H9 (cell line): ENCODE measurements around the gene LRRC42. TPM values are rescaled to one million over a fixed set of nuclear protein-coding genes. Genes with fewer than 3 reads are reported as not detected.
A peak's percentile ranks its signal among the peaks of the same experiment; 100 is the strongest.

ENCODE experiments used
- DNase-seq: peaks from one replicate; pipeline ENCODE4 v3.0.0-alpha.2; 2017
- H2AFZ ChIP-seq: one replicate; pipeline ENCODE4 v1.6.1; 2013; ENCODE audit warnings: mild to moderate bottlenecking, low read length, control low read depth, moderate library complexity
- H2AK5ac ChIP-seq: 2 replicates; pipeline ENCODE4 v1.6.1; 2013; ENCODE audit warnings: low read length, control low read depth, mixed read lengths; ENCODE audit not compliant: insufficient read length
- H2BK120ac ChIP-seq: one replicate; pipeline ENCODE4 v1.6.1; 2013; ENCODE audit warnings: low read depth, mild to moderate bottlenecking, low read length, control low read depth, inconsistent platforms; ENCODE audit not compliant: poor library complexity, severe bottlenecking
- H2BK12ac ChIP-seq: 2 replicates; pipeline ENCODE4 v1.6.1; 2013; ENCODE audit warnings: low read length, control low read depth, mixed read lengths, low read depth; ENCODE audit not compliant: insufficient read length
- H2BK15ac ChIP-seq: 2 replicates; pipeline ENCODE4 v1.6.1; 2013; ENCODE audit warnings: low read depth, low read length, control low read depth
- H2BK20ac ChIP-seq: one replicate; pipeline ENCODE4 v1.6.1; 2013; ENCODE audit warnings: low read depth, mild to moderate bottlenecking, low read length, control low read depth, inconsistent platforms; ENCODE audit not compliant: poor library complexity, severe bottlenecking
- H2BK5ac ChIP-seq: 2 replicates; pipeline ENCODE4 v1.6.1; 2013; ENCODE audit warnings: low read length, control low read depth, mixed read lengths; ENCODE audit not compliant: insufficient read length
- H3K14ac ChIP-seq: 2 replicates; pipeline ENCODE4 v1.6.1; 2013; ENCODE audit warnings: low read length, control low read depth; ENCODE audit not compliant: insufficient read depth
- H3K18ac ChIP-seq: 2 replicates; pipeline ENCODE4 v1.6.1; 2013; ENCODE audit warnings: low read depth, mild to moderate bottlenecking, mixed read lengths, low read length, control low read depth; ENCODE audit not compliant: insufficient read length
- H3K23ac ChIP-seq: 2 replicates; pipeline ENCODE4 v1.6.1; 2013; ENCODE audit warnings: low read length, control low read depth, mixed read lengths, low read depth; ENCODE audit not compliant: insufficient read length
- H3K23me2 ChIP-seq: 2 replicates; pipeline ENCODE4 v1.6.1; 2013; ENCODE audit warnings: low read depth, mild to moderate bottlenecking, mixed read lengths, low read length, control low read depth; ENCODE audit not compliant: insufficient read length, poor library complexity, severe bottlenecking
- H3K27ac ChIP-seq: 2 replicates; pipeline ENCODE4 v1.5.1; 2013; ENCODE audit warnings: low read length, control low read depth, mixed read lengths, low read depth; ENCODE audit not compliant: insufficient read length
- H3K27me3 ChIP-seq: 2 replicates; pipeline ENCODE4 v1.6.1; 2013; ENCODE audit warnings: low read length, control low read depth, inconsistent platforms; ENCODE audit not compliant: insufficient read depth
- H3K4ac ChIP-seq: 2 replicates; pipeline ENCODE4 v1.6.1; 2013; ENCODE audit warnings: low read depth, mild to moderate bottlenecking, control low read depth, inconsistent platforms, low read length, moderate library complexity
- H3K4me1 ChIP-seq: 2 replicates; pipeline ENCODE4 v1.6.1; 2013; ENCODE audit warnings: low read length, control low read depth, inconsistent platforms; ENCODE audit not compliant: insufficient read depth
- H3K4me2 ChIP-seq: 2 replicates; pipeline ENCODE4 v1.6.1; 2013; ENCODE audit warnings: low read length, control low read depth, mixed read lengths; ENCODE audit not compliant: insufficient read length, insufficient read depth
- H3K56ac ChIP-seq: 2 replicates; pipeline ENCODE4 v1.6.1; 2013; ENCODE audit warnings: low read depth, mild to moderate bottlenecking, mixed read lengths, low read length, control low read depth; ENCODE audit not compliant: insufficient read length
- H3K79me1 ChIP-seq: 2 replicates; pipeline ENCODE4 v1.6.1; 2013; ENCODE audit warnings: low read depth, mild to moderate bottlenecking, moderate library complexity, low read length, control low read depth, inconsistent platforms; ENCODE audit not compliant: insufficient read depth, poor library complexity, severe bottlenecking
- H3K79me2 ChIP-seq: 2 replicates; pipeline ENCODE4 v1.6.1; 2013; ENCODE audit warnings: low read length, control low read depth, inconsistent platforms; ENCODE audit not compliant: insufficient read depth
- H3K9ac ChIP-seq: 2 replicates; pipeline ENCODE4 v1.6.1; 2013; ENCODE audit warnings: low read length, control low read depth, mixed read lengths; ENCODE audit not compliant: insufficient read length; ENCODE audit errors: extremely low read depth
- H3K9me3 ChIP-seq: one replicate; pipeline ENCODE4 v1.6.1; 2013; ENCODE audit warnings: low read depth, low read length, inconsistent platforms; ENCODE audit not compliant: control insufficient read depth
- H3T11ph ChIP-seq: one replicate; pipeline ENCODE4 v1.6.1; 2013; ENCODE audit warnings: mild to moderate bottlenecking, low read length, control low read depth, inconsistent platforms
- H4K20me1 ChIP-seq: one replicate; pipeline ENCODE4 v1.6.1; 2013; ENCODE audit not compliant: control insufficient read depth, insufficient read length, insufficient read depth
- H4K5ac ChIP-seq: 2 replicates; pipeline ENCODE4 v1.6.1; 2013; ENCODE audit warnings: low read depth, mild to moderate bottlenecking, mixed read lengths, low read length, control low read depth; ENCODE audit not compliant: insufficient read length
- H4K8ac ChIP-seq: replicated peaks from 2 replicates; pipeline ENCODE4 v1.6.1; 2013; ENCODE audit warnings: low read length, control low read depth, mixed read lengths, low read depth; ENCODE audit not compliant: insufficient read length
- H4K91ac ChIP-seq: 2 replicates; pipeline ENCODE4 v1.6.1; 2013; ENCODE audit warnings: low read depth, mild to moderate bottlenecking, moderate library complexity, mixed read lengths, low read length, control low read depth; ENCODE audit not compliant: insufficient read length
- H3K27ac Mint-ChIP-seq, 3 experiments: 2 replicates in 2 of 3; 3 replicates in 1 of 3; pipeline ENCODE4 v1.8.0; 2020 to 2021; ENCODE audit warnings: mixed read lengths in 3 of 3, mild to moderate bottlenecking in 1 of 3, moderate library complexity in 1 of 3
- H3K27me3 Mint-ChIP-seq: 2 replicates; pipeline ENCODE4 v1.8.0; 2021; ENCODE audit warnings: low read depth, mild to moderate bottlenecking, moderate library complexity, mixed read lengths
- H3K36me3 Mint-ChIP-seq, 3 experiments: 2 replicates in 2 of 3; 3 replicates in 1 of 3; pipeline ENCODE4 v1.8.0; 2020 to 2021; ENCODE audit warnings: low read depth in 3 of 3, mixed read lengths in 3 of 3; ENCODE audit not compliant: insufficient read depth in 1 of 3
- H3K4me1 Mint-ChIP-seq, 2 experiments: 2 replicates each; pipeline ENCODE4 v1.8.0; 2020; ENCODE audit warnings: mixed read lengths in 2 of 2
- H3K4me3 Mint-ChIP-seq, 2 experiments: 2 replicates in 1 of 2; 3 replicates in 1 of 2; pipeline ENCODE4 v1.8.0; 2020 to 2021; ENCODE audit warnings: mild to moderate bottlenecking in 2 of 2, mixed read lengths in 2 of 2, moderate library complexity in 1 of 2
- H3K9me3 Mint-ChIP-seq, 2 experiments: 2 replicates in 1 of 2; 3 replicates in 1 of 2; pipeline ENCODE4 v1.8.0; 2020; ENCODE audit warnings: mild to moderate bottlenecking in 2 of 2, mixed read lengths in 2 of 2, moderate library complexity in 1 of 2
- WGBS: extraction: QIAGEN DNeasy Blood & Tissue Kit; methylation state at CpG from one replicate; pipeline ENCODE4 v1.1.7; 2013; ENCODE audit warnings: missing lambda C conversion rate, low lambda C conversion rate, mixed read lengths; ENCODE audit not compliant: insufficient read length; ENCODE audit errors: extremely low coverage; 5-methylcytosine and 5-hydroxymethylcytosine counted together
- total RNA-seq: library from RNA; stranded (reverse); gene quantifications from 2 replicates; pipeline ENCODE4 v1.2.1, GENCODE V29; 2021
- TF ChIP-seq, protein P1 (sequence below): fragments of 200-600 bp; sonication (generic); conservative IDR thresholded peaks from 3 replicates; pipeline ENCODE4 v1.8.0; 2021; ENCODE audit warnings: antibody characterized with exemption, mild to moderate bottlenecking

Gene LRRC42
- total RNA-seq, 1 experiment from 2014 or later: 36.3 TPM

DNA sequence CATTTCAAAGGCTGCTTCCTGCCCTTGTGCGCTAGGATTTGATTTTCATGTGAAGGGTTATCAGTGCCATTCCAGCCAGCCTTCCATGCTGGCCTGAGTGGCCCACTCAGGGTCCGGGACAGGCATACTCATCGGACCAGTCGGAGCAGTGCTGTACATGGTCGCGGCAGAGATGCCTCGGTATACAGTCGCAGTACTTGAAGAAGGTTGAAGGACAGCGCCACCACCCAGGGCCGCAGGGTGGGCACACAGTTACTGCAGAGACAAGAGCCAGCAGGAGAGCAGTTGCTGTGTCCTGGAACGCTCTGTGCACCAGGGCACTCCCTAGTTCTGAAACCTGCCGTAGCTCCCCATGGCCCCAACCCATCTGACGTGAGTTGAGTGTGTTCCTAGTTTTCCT lies 62.7 kb downstream of the LRRC42 start:
- peaks cover 0 to 3% of the 10 kb centered on the region in 2 experiments; a peak in 2 of 4 replicates for H3K4me1 Mint-ChIP-seq
- Histone ChIP-seq H2AFZ (no peak overlapping the region), H2AK5ac (no peak overlapping the region), H4K5ac (no peak overlapping the region), H2BK120ac (no peak overlapping the region), H3K23ac (no peak overlapping the region), H2BK20ac (no peak overlapping the region), H3K79me1 (no peaks in the 10 kb centered on the region), H3K4me2 (no peak overlapping the region), H2BK12ac (no peak overlapping the region), H4K20me1 (no peaks in the 10 kb centered on the region), H3K9ac (no peak overlapping the region), H3K9me3 (no peaks in the 10 kb centered on the region), H3K4ac (no peak overlapping the region), H3K23me2 (no peaks in the 10 kb centered on the region), H4K8ac (no peak overlapping the region), H3K14ac (no peak overlapping the region), H3K27ac (no peak overlapping the region), H3K56ac (no peak overlapping the region), H2BK5ac (no peak overlapping the region), H3K79me2 (no peaks in the 10 kb centered on the region), H3T11ph (no peak overlapping the region), H4K91ac (no peak overlapping the region), H2BK15ac (no peak overlapping the region), H3K4me1 (no peaks in the 10 kb centered on the region), H3K27me3 (no peaks in the 10 kb centered on the region), H3K18ac (no peak overlapping the region)
- no peaks in the 10 kb centered on the region for H3K36me3 Mint-ChIP-seq
- H3K27me3 Mint-ChIP-seq: peaks cover 3% of the 10 kb centered on the region
- H3K9me3 Mint-ChIP-seq: peaks cover 5% of the 10 kb centered on the region in 2 experiments; a peak in 4 of 5 replicates
- peak overlapping the region in 1 of 3 experiments; percentile 94; a peak in 2 of 7 replicates for H3K27ac Mint-ChIP-seq
- no CpG with 5 or more reads among the region's 13 CpGs for WGBS
- TF ChIP-seq, protein P1, sequence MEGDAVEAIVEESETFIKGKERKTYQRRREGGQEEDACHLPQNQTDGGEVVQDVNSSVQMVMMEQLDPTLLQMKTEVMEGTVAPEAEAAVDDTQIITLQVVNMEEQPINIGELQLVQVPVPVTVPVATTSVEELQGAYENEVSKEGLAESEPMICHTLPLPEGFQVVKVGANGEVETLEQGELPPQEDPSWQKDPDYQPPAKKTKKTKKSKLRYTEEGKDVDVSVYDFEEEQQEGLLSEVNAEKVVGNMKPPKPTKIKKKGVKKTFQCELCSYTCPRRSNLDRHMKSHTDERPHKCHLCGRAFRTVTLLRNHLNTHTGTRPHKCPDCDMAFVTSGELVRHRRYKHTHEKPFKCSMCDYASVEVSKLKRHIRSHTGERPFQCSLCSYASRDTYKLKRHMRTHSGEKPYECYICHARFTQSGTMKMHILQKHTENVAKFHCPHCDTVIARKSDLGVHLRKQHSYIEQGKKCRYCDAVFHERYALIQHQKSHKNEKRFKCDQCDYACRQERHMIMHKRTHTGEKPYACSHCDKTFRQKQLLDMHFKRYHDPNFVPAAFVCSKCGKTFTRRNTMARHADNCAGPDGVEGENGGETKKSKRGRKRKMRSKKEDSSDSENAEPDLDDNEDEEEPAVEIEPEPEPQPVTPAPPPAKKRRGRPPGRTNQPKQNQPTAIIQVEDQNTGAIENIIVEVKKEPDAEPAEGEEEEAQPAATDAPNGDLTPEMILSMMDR: no peak
- no peak for DNase-seq
- H3K4me3 Mint-ChIP-seq: no peak overlapping the region; a peak in 1 of 5 replicates
